Breast epithelium (tissue), 4 donors: ENCODE measurements around the gene ZBTB24. TPM values are rescaled to one million over a fixed set of nuclear protein-coding genes. Genes with fewer than 3 reads are reported as not detected.

Source experiments
- DNase-seq, 2 donors: peaks; one replicate each; pipeline ENCODE4 v3.0.0-alpha.2; 2019; ENCODE audit warnings: low spot score in 2 of 2
- H3K27ac ChIP-seq, 2 donors: fragments of 200-600 bp; sonication (generic) in 1 of 2; one replicate each; pipeline ENCODE4 v1.5.1; 2016 to 2019; ENCODE audit warnings: mild to moderate bottlenecking in 1 of 2
- H3K27me3 ChIP-seq, 2 donors: fragments of 200-600 bp; sonication (generic) in 1 of 2; one replicate each; pipeline versions ENCODE4 v1.5.1 to v1.6.0; 2017 to 2019; ENCODE audit warnings: control low read depth in 1 of 2, mild to moderate bottlenecking in 1 of 2
- H3K36me3 ChIP-seq: fragments of 200-600 bp; one replicate; pipeline ENCODE4 v1.5.1; 2019
- H3K4me1 ChIP-seq, 2 donors: fragments of 200-600 bp; sonication (generic); one replicate each; pipeline ENCODE4 v1.5.1; 2016 to 2019; ENCODE audit warnings: control low read depth in 1 of 2
- H3K4me3 ChIP-seq, 3 donors: fragments of 200-600 bp; sonication (generic); 1 replicate in 2 of 3; 2 replicates in 1 of 3; pipeline ENCODE4 v1.5.1; 2016 to 2019; ENCODE audit warnings: mild to moderate bottlenecking in 3 of 3, moderate library complexity in 2 of 3
- H3K9me3 ChIP-seq, 2 donors: fragments of 200-600 bp; sonication (generic) in 1 of 2; one replicate each; pipeline ENCODE4 v1.5.1; 2016 to 2019; ENCODE audit warnings: control low read depth in 1 of 2
- CTCF ChIP-seq, 3 donors: fragments of 450-650 bp; IDR thresholded peaks; one replicate each; pipeline ENCODE4 v1.5.1; 2016 to 2017; ENCODE audit warnings: antibody characterized with exemption in 3 of 3, mild to moderate bottlenecking in 3 of 3, moderate library complexity in 3 of 3
- POLR2A ChIP-seq: fragments of 450-650 bp; IDR thresholded peaks from one replicate; pipeline ENCODE4 v1.6.1; 2016; ENCODE audit warnings: antibody characterized with exemption, mild to moderate bottlenecking, moderate library complexity
- POLR2AphosphoS5 ChIP-seq, 3 donors: sonication (generic); formaldehyde crosslinking; IDR thresholded peaks; one replicate each; pipeline ENCODE4 v1.6.1; 2017; ENCODE audit warnings: antibody characterized with exemption in 3 of 3
- intact Hi-C: fragments of 100-400 bp; cut with DNase I; formaldehyde crosslinking; loops from one replicate; pipeline ENCODE4 v1.15.1; 2023; ENCODE audit warnings: low total_unique reads
- total RNA-seq, 3 donors: library from RNA; depleted of rRNA; stranded (reverse); fragments of >200 nt; gene quantifications; one replicate each; pipeline ENCODE4 v1.1.0, GENCODE V29; 2016

The ZBTB24 gene
- total RNA-seq, 3 donors from 2014 or later = 9.1 to 13.8 (median 9.8) TPM

- DNase-seq = peak; percentile 76
- peaks cover 5 to 7% of the 10 kb centered on the region in 2 donors for H3K4me1 ChIP-seq
- no peaks in the 10 kb centered on the region for H3K27me3 ChIP-seq
- peak within 1 kb of the TSS; percentile 91 to 92 for H3K27ac ChIP-seq
- TF ChIP-seq POLR2AphosphoS5 (IDR thresholded peaks at IDR 0.05) (peak; percentile 7 to 39 (median 36)), CTCF (IDR thresholded peaks at IDR 0.05) (no peak)
- no peaks in the 10 kb centered on the region for H3K9me3 ChIP-seq
- peak within 1 kb of the TSS; percentile 71 to 87 (median 86) for H3K4me3 ChIP-seq
- no peaks in the 10 kb centered on the region for H3K36me3 ChIP-seq
- intact Hi-C loops = no loop called here
These were observed 42.5 kb downstream of the ZBTB24 start, which contains the start of the genes PPIL6 and SMPD2 for GRCh38 chr6:109440331-109441068. PPIL6 (minus strand) TSS chr6:109440628; CDS start chr6:109440590, 38 bp downstream. SMPD2 (plus strand) TSS chr6:109440724; CDS start chr6:109441122, 398 bp downstream.

GRCh38 chr6:109436041-109436440 is 47.0 kb downstream of the ZBTB24 start:
- no peaks in the 10 kb centered on the region for H3K36me3 ChIP-seq
- TF ChIP-seq POLR2AphosphoS5 (IDR thresholded peaks at IDR 0.05) (no peak), CTCF (IDR thresholded peaks at IDR 0.05) (no peak), POLR2A (no peak)
- H3K27me3 ChIP-seq = no peaks in the 10 kb centered on the region
- no peak overlapping the region for H3K27ac ChIP-seq
- DNase-seq = no peak
- no peak overlapping the region for H3K4me3 ChIP-seq
- H3K9me3 ChIP-seq = no peaks in the 10 kb centered on the region
- intact Hi-C loops = no loop called here
- no peaks in the 10 kb centered on the region for H3K4me1 ChIP-seq

GRCh38 chr6:109434456-109434855 is 48.6 kb downstream of the ZBTB24 start:
- no peak for DNase-seq
- Histone ChIP-seq H3K4me1 (no peaks in the 10 kb centered on the region), H3K4me3 (no peak overlapping the region), H3K27me3 (no peaks in the 10 kb centered on the region), H3K36me3 (no peaks in the 10 kb centered on the region), H3K27ac (no peak overlapping the region), H3K9me3 (no peaks in the 10 kb centered on the region)
- TF ChIP-seq POLR2AphosphoS5 (IDR thresholded peaks at IDR 0.05) = no peak
- TF ChIP-seq POLR2A = no peak
- TF ChIP-seq CTCF (IDR thresholded peaks at IDR 0.05) = no peak
- intact Hi-C loops = no loop called here

GRCh38 chr6:109429496-109429895 is 53.5 kb downstream of the ZBTB24 start:
- no peak for TF ChIP-seq POLR2A
- TF ChIP-seq POLR2AphosphoS5 (IDR thresholded peaks at IDR 0.05) = no peak
- no peak for TF ChIP-seq CTCF (IDR thresholded peaks at IDR 0.05)
- peak overlapping the region in 1 of 2 donors; percentile 16 for H3K27ac ChIP-seq
- no peaks in the 10 kb centered on the region for H3K27me3 ChIP-seq
- intact Hi-C loops = no loop called here
- no peaks in the 10 kb centered on the region for H3K9me3 ChIP-seq
- H3K4me1 ChIP-seq = no peaks in the 10 kb centered on the region
- H3K36me3 ChIP-seq = no peaks in the 10 kb centered on the region
- H3K4me3 ChIP-seq = no peak overlapping the region
- DNase-seq = no peak

GRCh38 chr6:109428889-109429477 is 54.0 kb downstream of the ZBTB24 start:
- no peaks in the 10 kb centered on the region for H3K9me3 ChIP-seq
- H3K27ac ChIP-seq = no peak overlapping the region
- intact Hi-C loops = no loop called here

More at GRCh38 chr6:109428889-109429477, 54.0 kb downstream of the ZBTB24 start:
- no peak for TF ChIP-seq CTCF (IDR thresholded peaks at IDR 0.05)
- H3K36me3 ChIP-seq = no peaks in the 10 kb centered on the region
- H3K27me3 ChIP-seq = no peaks in the 10 kb centered on the region
- peak overlapping the region in 1 of 3 donors; percentile 26 for H3K4me3 ChIP-seq
- no peaks in the 10 kb centered on the region for H3K4me1 ChIP-seq
- DNase-seq = no peak
